NCI-H1105 treated with DMSO at 0.1 percent for 48 hours (cell line): ENCODE data around the gene IKBKG.
"Not testable (repeated sequence)": the region's sequence is repeated elsewhere in the genome, so short reads cannot be mapped to it uniquely, and the experiment has no call there.

Experiments used
- DNase-seq: peaks from one replicate; lab custom pipeline; 2025; lab: John Stamatoyannopoulos, UW

Gene IKBKG

GRCh38 chrX:154526901-154527675 lies 20.3 kb upstream of the IKBKG start:
- DNase-seq: peak; percentile 83

GRCh38 chrX:154529206-154529612 lies 18.2 kb upstream of the IKBKG start:
- DNase-seq: no peak

DNA sequence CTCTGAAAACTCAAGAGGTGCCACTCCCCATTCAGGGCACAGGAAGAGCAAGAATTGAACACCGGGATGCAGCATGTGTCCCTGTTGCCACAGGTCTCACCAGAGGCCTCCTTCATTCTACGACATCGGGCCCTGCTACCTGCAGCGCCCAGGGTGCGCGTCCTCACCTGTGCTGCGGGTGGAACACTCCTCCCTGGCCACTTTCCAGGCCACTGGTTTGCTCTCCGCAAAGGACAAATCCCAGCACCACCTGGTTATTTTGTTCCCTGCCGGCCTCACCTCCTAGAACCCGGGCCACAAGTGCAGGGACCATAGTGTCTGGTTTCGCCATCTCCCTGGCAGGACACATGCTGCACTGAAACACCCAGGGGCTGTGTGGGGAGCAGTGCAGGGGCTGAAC lies 17.1 kb upstream of the IKBKG start:
- DNase-seq: no peak

DNA sequence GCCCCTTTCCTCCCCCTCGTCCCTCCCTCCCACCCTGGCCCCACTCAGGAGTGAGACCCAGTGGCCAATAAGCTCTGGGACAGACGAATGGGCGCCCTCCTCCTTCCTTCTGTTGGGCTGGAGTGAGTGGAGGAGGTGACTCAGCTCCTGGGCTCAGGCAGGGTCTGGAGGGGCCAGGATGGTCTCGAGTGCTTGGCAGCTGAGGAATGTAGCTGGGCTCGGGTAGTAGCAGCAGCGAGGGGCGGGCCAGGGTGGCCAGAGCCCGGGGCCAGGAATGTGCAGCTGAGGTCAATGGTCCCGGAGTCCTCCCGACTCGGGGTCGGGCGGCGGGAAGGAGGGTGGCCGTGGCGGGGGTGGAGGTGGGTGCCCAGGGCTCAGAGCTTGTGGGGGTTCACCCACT lies 15.8 kb upstream of the IKBKG start:
- DNase-seq: no peak

GRCh38 chrX:154532690-154533089 lies 14.7 kb upstream of the IKBKG start:
- no peak for DNase-seq

- peak; percentile 76 for DNase-seq
Observed at GRCh38 chrX:154534526-154535322, 12.7 kb upstream of the IKBKG start.

DNA sequence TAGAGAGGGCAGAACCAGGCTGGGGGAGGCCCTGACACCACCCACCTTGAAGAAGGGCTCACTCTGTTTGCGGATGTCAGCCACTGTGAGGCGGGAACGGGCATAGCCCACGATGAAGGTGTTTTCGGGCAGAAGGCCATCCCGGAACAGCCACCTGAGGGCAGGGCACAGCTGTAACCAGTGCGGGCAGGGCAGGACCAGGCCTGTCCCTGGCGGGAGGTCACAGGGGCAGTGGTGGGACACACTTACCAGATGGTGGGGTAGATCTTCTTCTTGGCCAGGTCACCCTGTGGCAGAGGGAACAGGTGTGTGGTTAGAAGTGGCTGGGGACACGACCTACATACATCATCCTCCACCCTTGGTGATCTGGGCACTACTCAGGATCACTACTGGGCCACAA lies 11.5 kb upstream of the IKBKG start:
- no peak for DNase-seq

DNA sequence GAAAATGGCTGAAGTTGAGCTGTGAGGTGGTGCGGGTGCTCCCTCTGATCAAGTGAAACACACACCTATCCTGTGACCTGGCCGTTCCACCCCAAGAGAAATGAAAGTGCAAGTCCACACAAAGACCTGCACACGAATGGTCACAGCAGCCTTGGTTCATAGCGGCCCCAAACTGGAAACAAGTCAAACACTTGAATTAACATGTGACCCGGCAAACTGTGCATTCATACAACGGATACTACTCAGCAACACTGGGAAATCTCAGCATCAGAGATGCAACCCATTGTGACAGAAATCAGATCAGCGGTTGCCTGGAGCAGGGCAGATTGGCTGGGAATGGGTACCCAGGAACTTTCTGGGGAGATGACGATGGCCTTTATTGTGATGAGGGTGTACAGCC lies 8.3 kb upstream of the IKBKG start:
- no peak for DNase-seq

GRCh38 chrX:154540365-154540764 lies 7.1 kb upstream of the IKBKG start:
- DNase-seq: not testable (repeated sequence)

DNA sequence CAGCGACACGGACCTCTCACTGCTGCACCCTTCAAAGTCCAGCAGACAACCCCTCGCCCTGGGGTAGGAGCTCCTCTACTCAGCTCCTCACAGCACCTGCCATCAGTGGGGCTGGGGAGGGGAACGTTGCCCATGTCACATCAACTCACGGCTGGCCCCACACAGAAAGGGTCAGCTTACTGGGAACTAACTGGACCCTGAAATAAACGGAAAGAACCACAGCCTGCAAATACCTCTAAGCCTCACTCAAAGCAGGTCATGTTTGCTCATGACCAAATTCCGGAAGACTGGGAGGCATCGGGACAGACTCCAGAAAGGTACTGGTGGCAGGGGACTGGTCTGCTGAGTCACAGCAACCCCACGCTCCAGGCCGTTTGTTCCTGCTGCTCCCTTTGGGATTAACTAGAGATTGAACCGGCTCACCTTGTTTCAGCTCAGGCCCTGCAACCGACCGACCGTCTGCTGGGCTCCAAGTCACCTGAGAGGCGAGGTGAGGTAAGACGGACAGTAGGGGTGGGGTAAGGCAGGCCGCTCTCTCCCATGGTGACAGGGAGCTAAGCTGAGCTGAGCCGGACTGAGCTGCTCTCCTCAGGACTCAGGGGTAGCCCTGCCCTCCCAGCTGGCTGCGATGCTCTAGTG lies 6.4 kb upstream of the IKBKG start:
- no peak for DNase-seq

- no peak for DNase-seq
Observed at GRCh38 chrX:154541589-154541895, 5.9 kb upstream of the IKBKG start.

GRCh38 chrX:154541896-154542722 lies 5.3 kb upstream of the IKBKG start:
- no peak for DNase-seq

DNA sequence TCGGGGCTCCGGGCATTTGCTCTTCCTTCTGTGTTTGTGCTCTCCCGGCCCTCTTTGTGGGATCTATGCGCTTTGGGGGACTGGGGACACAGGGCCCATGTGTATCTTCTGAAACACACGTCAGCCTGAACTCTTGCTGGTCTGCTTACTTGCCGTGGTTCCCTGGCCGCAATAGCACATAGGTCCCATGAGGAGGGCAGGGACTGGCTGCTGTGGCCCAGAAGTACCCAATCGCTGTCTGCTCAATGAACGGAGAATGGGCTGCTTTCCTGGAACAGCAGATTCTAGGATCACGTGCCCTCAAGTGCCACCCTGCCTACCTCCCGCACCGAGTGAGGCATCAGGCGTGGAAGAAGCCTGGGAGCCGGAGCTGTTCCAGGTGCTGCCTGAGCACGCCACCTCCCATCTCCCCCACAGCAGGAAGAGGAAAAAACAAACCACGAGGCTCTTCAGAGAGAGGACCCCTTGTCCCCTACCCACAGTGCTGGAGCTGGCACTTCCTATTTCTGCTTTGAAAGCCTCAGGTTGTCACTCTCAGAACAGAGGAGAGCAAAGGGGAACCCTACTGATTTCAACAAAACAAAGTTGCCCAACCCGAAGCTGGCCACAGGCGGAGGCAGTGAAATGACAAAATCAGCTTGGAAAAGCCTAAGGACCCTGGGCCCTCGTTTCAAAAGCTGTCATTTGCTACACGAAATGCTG lies 4.5 kb upstream of the IKBKG start:
- DNase-seq: no peak

DNA sequence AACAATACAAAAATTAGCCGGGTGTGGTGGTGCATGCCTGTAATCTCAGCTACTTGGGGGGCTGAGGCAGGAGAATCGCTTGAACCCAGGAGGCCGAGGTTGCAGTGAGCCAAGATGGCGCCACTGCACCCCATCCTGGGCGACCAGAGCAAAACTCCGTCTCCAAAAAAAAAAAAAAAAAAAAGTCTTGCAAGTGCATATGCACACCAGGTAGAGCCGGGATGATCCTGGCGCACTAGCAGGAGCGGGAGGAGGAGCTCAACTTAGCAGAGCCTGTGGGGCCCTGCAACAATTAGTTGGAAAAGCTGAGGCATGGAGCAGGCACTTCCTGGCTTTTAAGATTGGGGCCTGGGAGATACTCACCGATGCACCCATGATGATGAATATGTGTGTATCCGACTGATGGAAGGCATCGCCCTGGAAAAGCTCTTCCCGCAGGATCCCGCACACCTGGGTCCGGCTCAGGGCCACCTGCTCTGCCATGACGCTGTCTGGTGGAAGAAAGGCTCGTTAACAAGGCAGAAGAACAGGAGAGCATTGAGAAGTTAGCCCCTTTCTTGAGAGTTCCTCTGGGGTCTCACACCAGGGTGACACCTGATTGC lies 1.6 kb upstream of the IKBKG start:
- no peak for DNase-seq

- peak; percentile 83 for DNase-seq
Observed at GRCh38 chrX:154546354-154547244, 821 bp upstream of the IKBKG start, which contains the start of gene G6PD. G6PD (minus strand) TSS chrX:154546846; CDS start chrX:154546155, 691 bp downstream.

GRCh38 chrX:154548028-154548316 lies 552 bp downstream of the IKBKG start:
- DNase-seq: no peak

- no peak for DNase-seq
Observed at GRCh38 chrX:154549766-154550165, 2.3 kb downstream of the IKBKG start.

- DNase-seq: not testable (repeated sequence)
Observed at GRCh38 chrX:154552112-154552806, 4.8 kb downstream of the IKBKG start.

GRCh38 chrX:154558060-154558690 lies 10.8 kb downstream of the IKBKG start:
- not testable (repeated sequence) for DNase-seq
